ENCODE results near the gene CCDC59. TPM values are rescaled to one million over a fixed set of nuclear protein-coding genes. Genes with fewer than 3 reads are reported as not detected.

CCDC59 gene
- total and polyA plus RNA-seq, 9 of the 15 experiments (the other 6 are each of a cell fraction or from before 2014, with no cell fraction given) = 34.0 to 186 (median 119) TPM

GRCh38 chr12:82383930-82384552 is 25.9 kb upstream of the CCDC59 start:
- CTCF ChIA-PET (ENCODE audit: low intra/inter-chr PET ratio) = no interaction called here
- no peaks in the 10 kb centered on the region for H3K9me1 ChIP-seq (ENCODE audit: control insufficient read depth, insufficient read depth, low read length)
- 0% methylated on average over 2 of the region's 2 CpGs for WGBS (ENCODE audit: insufficient coverage, low coverage, missing lambda C conversion rate)
- DNase-seq (ENCODE audit: extremely low read depth in 1 of 4, low spot score in 3 of 4) (no peak), ATAC-seq (no peak), FAIRE-seq (no peak)
- no peak overlapping the region for H3K4me3 ChIP-seq
- no peak for TF ChIP-seq MEIS2 (IDR thresholded peaks at IDR 0.05; ENCODE audit: partially characterized antibody)
- TF ChIP-seq MAFF (IDR thresholded peaks at IDR 0.05; ENCODE audit: low read length) = no peak
- TF ChIP-seq NR2C2 (CRISPR knock-in tag; IDR thresholded peaks at IDR 0.05) = no peak
- TF ChIP-seq NR2C2 (tag; IDR thresholded peaks at IDR 0.05) = no peak
- TF ChIP-seq CTCF (IDR thresholded peaks at IDR 0.05 in 2 of 3, conservative IDR thresholded peaks at IDR 0.05 in 1 of 3; ENCODE audit: insufficient read depth in 2 of 3, low read depth in 1 of 3, low read length in 3 of 3) = peak in 1 of 3 experiments; percentile 25; a peak in 2 of 6 replicates
- TF ChIP-seq L3MBTL2 (IDR thresholded peaks at IDR 0.05) = no peak
- peak in 1 of 2 experiments; percentile 27; a peak in 1 of 4 replicates for TF ChIP-seq RAD21 (CRISPR knock-in tag; conservative IDR thresholded peaks at IDR 0.05 in 1 of 2, IDR thresholded peaks at IDR 0.05 in 1 of 2)
- TF ChIP-seq GTF2B (IDR thresholded peaks at IDR 0.05; ENCODE audit: extremely low read depth, insufficient read length) = no peak
- in situ Hi-C loops (cut with MboI) = no loop called here
- no peaks in the 10 kb centered on the region for H3K4me1 ChIP-seq (replicated peaks in 1 of 2; ENCODE audit: control insufficient read depth in 2 of 2, insufficient read depth in 2 of 2, low read length in 2 of 2)
- no peak overlapping the region for H3K4me2 ChIP-seq (ENCODE audit: insufficient read depth, low read length)
- H3K9ac ChIP-seq (ENCODE audit: insufficient read depth in 1 of 2, low read depth in 2 of 2, low read length in 2 of 2) = no peak overlapping the region
- no peaks in the 10 kb centered on the region for H4K20me1 ChIP-seq (replicated peaks; ENCODE audit: control insufficient read depth, insufficient read depth, low read length)
- POLR2A ChIA-PET = no interaction called here
- no peak overlapping the region for H3K27ac ChIP-seq (ENCODE audit: extremely low read depth, low read depth, low read length)
- 0 out of 2 replicates have a peak, but pooled peaks cover 2% of the 10 kb centered on the region for H3K9me3 ChIP-seq (replicated peaks; ENCODE audit: control insufficient read depth, insufficient read depth, low read depth, low read length)
- no peaks in the 10 kb centered on the region for H3K36me3 ChIP-seq (ENCODE audit: control insufficient read depth, insufficient read depth, low read length)
- H3K79me2 ChIP-seq (ENCODE audit: control insufficient read depth, insufficient read depth, low read length) = no peaks in the 10 kb centered on the region
- intact Hi-C loops (cut with micrococcal nuclease) = no loop called here
- no TSS peak for BruUV-seq (replicated peaks)
- no peaks in the 10 kb centered on the region for H3K27me3 ChIP-seq (ENCODE audit: control insufficient read depth in 2 of 2, insufficient read depth in 2 of 2, low read length in 2 of 2)
- no peak overlapping the region for H2AFZ ChIP-seq (ENCODE audit: low read depth, low read length)
